GM19025 (cell line): Measurements from ENCODE around the gene ASAH2.
A peak's percentile ranks its signal among the peaks of the same experiment; 100 is the strongest.
"Not testable (repeated sequence)": the region's sequence is repeated elsewhere in the genome, so short reads cannot be mapped to it uniquely, and the experiment has no call there.

Experiments
- ATAC-seq: cut with Tn5 transposase; IDR thresholded peaks from one replicate; pipeline ENCODE4 v1.9.1; 2021; ENCODE audit warnings: mild to moderate bottlenecking, low read depth, moderate library complexity; ENCODE audit not compliant: unreplicated experiment

The ASAH2 gene

GRCh38 chr10:50260791-50261281 lies 9.5 kb upstream of the ASAH2 start:
- peak; percentile 98 for ATAC-seq

GRCh38 chr10:50254479-50254878 lies 3.2 kb upstream of the ASAH2 start:
- ATAC-seq = no peak

- no peak for ATAC-seq
Observed at GRCh38 chr10:50250096-50250854, 1.0 kb downstream of the ASAH2 start.

- ATAC-seq = no peak
Observed at GRCh38 chr10:50248598-50248997, 2.7 kb downstream of the ASAH2 start.

GRCh38 chr10:50248062-50248461 lies 3.3 kb downstream of the ASAH2 start:
- no peak for ATAC-seq

- ATAC-seq = no peak
Observed at GRCh38 chr10:50244201-50244600, 7.1 kb downstream of the ASAH2 start.

- ATAC-seq = no peak
Observed at GRCh38 chr10:50242777-50243176, 8.5 kb downstream of the ASAH2 start.

GRCh38 chr10:50241478-50241877 lies 9.8 kb downstream of the ASAH2 start:
- not testable (repeated sequence) for ATAC-seq

GRCh38 chr10:50234486-50234885 lies 16.8 kb downstream of the ASAH2 start:
- no peak for ATAC-seq

GRCh38 chr10:50232261-50232639 lies 19.1 kb downstream of the ASAH2 start:
- no peak for ATAC-seq

- no peak for ATAC-seq
Observed at GRCh38 chr10:50231515-50232260, 19.6 kb downstream of the ASAH2 start.

- ATAC-seq = no peak
Observed at GRCh38 chr10:50229460-50229859, 21.9 kb downstream of the ASAH2 start.

GRCh38 chr10:50228672-50229071 lies 22.6 kb downstream of the ASAH2 start:
- no peak for ATAC-seq

GRCh38 chr10:50226610-50227009 lies 24.7 kb downstream of the ASAH2 start:
- no peak for ATAC-seq

- peak; percentile 90 for ATAC-seq
Observed at GRCh38 chr10:50224330-50224952, 26.9 kb downstream of the ASAH2 start.

GRCh38 chr10:50222199-50222598 lies 29.1 kb downstream of the ASAH2 start:
- no peak for ATAC-seq

GRCh38 chr10:50221470-50221869 lies 29.8 kb downstream of the ASAH2 start:
- no peak for ATAC-seq

- no peak for ATAC-seq
Observed at GRCh38 chr10:50219646-50220045, 31.7 kb downstream of the ASAH2 start.

GRCh38 chr10:50219200-50219599 lies 32.1 kb downstream of the ASAH2 start:
- no peak for ATAC-seq

GRCh38 chr10:50216894-50217293 lies 34.4 kb downstream of the ASAH2 start:
- ATAC-seq = no peak

- no peak for ATAC-seq
Observed at GRCh38 chr10:50216418-50216817, 34.9 kb downstream of the ASAH2 start.
